Body of pancreas (tissue), 4 donors: ENCODE results near the gene SPRED3. TPM values are rescaled to one million over a fixed set of nuclear protein-coding genes. Genes with fewer than 3 reads are reported as not detected.

ENCODE experiments used
- ATAC-seq: fragments of 150-250 bp; one replicate; pipeline ENCODE4 v1.9.1; 2016
- DNase-seq, 4 donors: peaks; one replicate each; pipeline ENCODE4 v3.0.0-alpha.2; 2019
- H3K27ac ChIP-seq, 4 donors: fragments of 200-600 bp; sonication (generic); 1 replicate in 3 of 4; 2 replicates in 1 of 4; pipeline versions ENCODE4 v1.5.1 to v1.6.1; 2016 to 2019; ENCODE audit warnings: mild to moderate bottlenecking in 1 of 4, mixed read lengths in 1 of 4, moderate library complexity in 1 of 4
- H3K27me3 ChIP-seq, 2 donors: fragments of 200-600 bp; sonication (generic); one replicate each; pipeline ENCODE4 v1.6.0; 2016; ENCODE audit warnings: mild to moderate bottlenecking in 1 of 2
- H3K36me3 ChIP-seq, 2 donors: fragments of 200-600 bp; sonication (generic); replicated peaks in 1 of 2; 2 replicates each; pipeline ENCODE4 v1.5.1; 2016; ENCODE audit warnings: low read depth in 2 of 2; ENCODE audit not compliant: insufficient read depth in 1 of 2
- H3K4me1 ChIP-seq: fragments of 200-600 bp; sonication (generic); one replicate; pipeline ENCODE4 v1.6.0; 2016
- H3K4me3 ChIP-seq, 2 donors: fragments of 200-600 bp; sonication (generic); 1 replicate in 1 of 2; 2 replicates in 1 of 2; pipeline ENCODE4 v1.5.1; 2016 to 2019
- H3K9me3 ChIP-seq, 3 donors: fragments of 200-600 bp; sonication (generic); 1 replicate in 2 of 3; 2 replicates in 1 of 3; pipeline ENCODE4 v1.5.1; 2016
- POLR2A ChIP-seq, 3 donors: fragments of 450-650 bp; IDR thresholded peaks; one replicate each; pipeline ENCODE4 v1.6.1; 2016; ENCODE audit warnings: antibody characterized with exemption in 3 of 3, mild to moderate bottlenecking in 2 of 3
- WGBS, 2 donors: methylation state at CpG; one replicate each; pipeline ENCODE4 v1.1.5; 2017; 5-methylcytosine and 5-hydroxymethylcytosine counted together
- intact Hi-C: fragments of 100-400 bp; cut with DNase I; formaldehyde crosslinking; loops from one replicate; pipeline ENCODE4 v1.15.1; 2023
- total RNA-seq, 2 donors: library from RNA; depleted of rRNA; stranded (reverse); fragments of >200 nt; gene quantifications; one replicate each; pipeline ENCODE4 v1.1.0, GENCODE V29; 2016
- TF ChIP-seq, protein P1 (sequence below), 7 experiments: fragments of 450-650 bp in 4 of 7; fragments of 200-600 bp in 3 of 7; sonication (generic) in 3 of 7; IDR thresholded peaks; one replicate each; pipeline ENCODE4 v1.5.1; 2016 to 2019; ENCODE audit warnings: antibody characterized with exemption in 7 of 7

The SPRED3 gene
- total RNA-seq, 2 donors from 2014 or later = under 0.01 to 0.52 TPM

- no peak for TF ChIP-seq POLR2A (IDR thresholded peaks at IDR 0.05)
- TF ChIP-seq, protein P1, sequence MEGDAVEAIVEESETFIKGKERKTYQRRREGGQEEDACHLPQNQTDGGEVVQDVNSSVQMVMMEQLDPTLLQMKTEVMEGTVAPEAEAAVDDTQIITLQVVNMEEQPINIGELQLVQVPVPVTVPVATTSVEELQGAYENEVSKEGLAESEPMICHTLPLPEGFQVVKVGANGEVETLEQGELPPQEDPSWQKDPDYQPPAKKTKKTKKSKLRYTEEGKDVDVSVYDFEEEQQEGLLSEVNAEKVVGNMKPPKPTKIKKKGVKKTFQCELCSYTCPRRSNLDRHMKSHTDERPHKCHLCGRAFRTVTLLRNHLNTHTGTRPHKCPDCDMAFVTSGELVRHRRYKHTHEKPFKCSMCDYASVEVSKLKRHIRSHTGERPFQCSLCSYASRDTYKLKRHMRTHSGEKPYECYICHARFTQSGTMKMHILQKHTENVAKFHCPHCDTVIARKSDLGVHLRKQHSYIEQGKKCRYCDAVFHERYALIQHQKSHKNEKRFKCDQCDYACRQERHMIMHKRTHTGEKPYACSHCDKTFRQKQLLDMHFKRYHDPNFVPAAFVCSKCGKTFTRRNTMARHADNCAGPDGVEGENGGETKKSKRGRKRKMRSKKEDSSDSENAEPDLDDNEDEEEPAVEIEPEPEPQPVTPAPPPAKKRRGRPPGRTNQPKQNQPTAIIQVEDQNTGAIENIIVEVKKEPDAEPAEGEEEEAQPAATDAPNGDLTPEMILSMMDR (IDR thresholded peaks at IDR 0.05) = no peak
- no peak for DNase-seq
- Histone ChIP-seq H3K27me3 (no peaks in the 10 kb centered on the region), H3K27ac (no peak overlapping the region), H3K9me3 (no peaks in the 10 kb centered on the region), H3K4me1 (no peaks in the 10 kb centered on the region), H3K4me3 (no peak overlapping the region), H3K36me3 (no peaks in the 10 kb centered on the region)
- intact Hi-C loops = no loop called here
- WGBS, 2 donors = 43 to 76% methylated on average over 2 to 7 of the region's 7 CpGs
- ATAC-seq = no peak
Measured at GRCh38 chr19:38444026-38444425, 55.5 kb downstream of the SPRED3 start.

- Histone ChIP-seq H3K4me1 (no peaks in the 10 kb centered on the region), H3K4me3 (no peak overlapping the region), H3K27ac (no peak overlapping the region), H3K9me3 (no peaks in the 10 kb centered on the region), H3K36me3 (no peaks in the 10 kb centered on the region), H3K27me3 (no peaks in the 10 kb centered on the region)
- ATAC-seq (no peak), DNase-seq (no peak)
- no peak for TF ChIP-seq POLR2A (IDR thresholded peaks at IDR 0.05)
- TF ChIP-seq, protein P1 (IDR thresholded peaks at IDR 0.05) = no peak
- intact Hi-C loops = no loop called here
- WGBS, 2 donors = 88 to 91% methylated on average over 7 of the region's 7 CpGs
Measured at GRCh38 chr19:38445362-38445761, 56.9 kb downstream of the SPRED3 start.

GRCh38 chr19:38448225-38448624, 59.7 kb downstream of the SPRED3 start:
- Histone ChIP-seq H3K27ac (no peak overlapping the region), H3K27me3 (no peaks in the 10 kb centered on the region), H3K36me3 (no peaks in the 10 kb centered on the region), H3K4me1 (no peaks in the 10 kb centered on the region), H3K9me3 (no peaks in the 10 kb centered on the region), H3K4me3 (no peak overlapping the region)
- no peak for ATAC-seq
- intact Hi-C loops = no loop called here
- 87 to 90% methylated on average over 8 to 9 of the region's 9 CpGs for WGBS, 2 donors
- no peak for DNase-seq
- TF ChIP-seq POLR2A (IDR thresholded peaks at IDR 0.05) = no peak
- TF ChIP-seq, protein P1 (IDR thresholded peaks at IDR 0.05) = no peak

Other genes with a start within 250 kb of the SPRED3 start
- not detected for gene DPF1, start 164.5 kb upstream of the SPRED3 start, total RNA-seq
- gene PPP1R14A, start 132.3 kb upstream of the SPRED3 start, total RNA-seq = 100 to 1,000 TPM in 1 of 2 donors, 10 to 100 TPM in 1; 54.2 to 105 TPM
- 100 to 1,000 TPM; 266 to 305 TPM for gene SPINT2, start 124.1 kb upstream of the SPRED3 start, total RNA-seq
- gene C19orf33, start 84.4 kb upstream of the SPRED3 start, total RNA-seq = 1 to 10 TPM in 1 of 2 donors, not detected in 1; 2.6 TPM
- gene YIF1B, start 72.8 kb upstream of the SPRED3 start, total RNA-seq = 10 to 100 TPM in 1 of 2 donors, 1 to 10 TPM in 1; 8.2 to 22.3 TPM
- gene KCNK6, start 68.9 kb upstream of the SPRED3 start, total RNA-seq = 10 to 100 TPM in 1 of 2 donors, 1 to 10 TPM in 1; 8.6 to 13.8 TPM
- gene CATSPERG, start 52.9 kb upstream of the SPRED3 start, total RNA-seq = 1 to 10 TPM in 1 of 2 donors, under 1 TPM in 1; 0.78 to 9.6 TPM
- gene PSMD8, start 14.1 kb upstream of the SPRED3 start, total RNA-seq = 10 to 100 TPM; 49.4 to 68.7 TPM
- gene GGN, start 663 bp upstream of the SPRED3 start, total RNA-seq = under 1 TPM in 1 of 2 donors, not detected in 1; 0.78 TPM
- 10 to 100 TPM; 24.9 to 51.4 TPM for gene FAM98C, start 14.4 kb downstream of the SPRED3 start, total RNA-seq
- 1 to 10 TPM; 1.6 to 4.6 TPM for gene RASGRP4, start 37.5 kb downstream of the SPRED3 start, total RNA-seq
- 1 to 10 TPM in 1 of 2 donors, under 1 TPM in 1; 0.33 to 1.0 TPM for gene RYR1, start 45.0 kb downstream of the SPRED3 start, total RNA-seq
- gene MAP4K1, start 229.3 kb downstream of the SPRED3 start, total RNA-seq = 1 to 10 TPM; 2.0 to 2.9 TPM
- 100 to 1,000 TPM; 108 to 169 TPM for gene EIF3K, start 230.5 kb downstream of the SPRED3 start, total RNA-seq